Breast epithelium (tissue), 4 donors: Measurements from ENCODE around the gene SDK2. TPM values are rescaled to one million over a fixed set of nuclear protein-coding genes. Genes with fewer than 3 reads are reported as not detected.

Experiments
- DNase-seq, 2 donors: peaks; one replicate each; pipeline ENCODE4 v3.0.0-alpha.2; 2019; ENCODE audit warnings: low spot score in 2 of 2
- H3K27ac ChIP-seq, 2 donors: fragments of 200-600 bp; sonication (generic) in 1 of 2; one replicate each; pipeline ENCODE4 v1.5.1; 2016 to 2019; ENCODE audit warnings: mild to moderate bottlenecking in 1 of 2
- H3K27me3 ChIP-seq, 2 donors: fragments of 200-600 bp; sonication (generic) in 1 of 2; one replicate each; pipeline versions ENCODE4 v1.5.1 to v1.6.0; 2017 to 2019; ENCODE audit warnings: control low read depth in 1 of 2, mild to moderate bottlenecking in 1 of 2
- H3K36me3 ChIP-seq: fragments of 200-600 bp; one replicate; pipeline ENCODE4 v1.5.1; 2019
- H3K4me1 ChIP-seq, 2 donors: fragments of 200-600 bp; sonication (generic); one replicate each; pipeline ENCODE4 v1.5.1; 2016 to 2019; ENCODE audit warnings: control low read depth in 1 of 2
- H3K4me3 ChIP-seq, 3 donors: fragments of 200-600 bp; sonication (generic); 1 replicate in 2 of 3; 2 replicates in 1 of 3; pipeline ENCODE4 v1.5.1; 2016 to 2019; ENCODE audit warnings: mild to moderate bottlenecking in 3 of 3, moderate library complexity in 2 of 3
- H3K9me3 ChIP-seq, 2 donors: fragments of 200-600 bp; sonication (generic) in 1 of 2; one replicate each; pipeline ENCODE4 v1.5.1; 2016 to 2019; ENCODE audit warnings: control low read depth in 1 of 2
- POLR2A ChIP-seq: fragments of 450-650 bp; IDR thresholded peaks from one replicate; pipeline ENCODE4 v1.6.1; 2016; ENCODE audit warnings: antibody characterized with exemption, mild to moderate bottlenecking, moderate library complexity
- POLR2AphosphoS5 ChIP-seq, 3 donors: sonication (generic); formaldehyde crosslinking; IDR thresholded peaks; one replicate each; pipeline ENCODE4 v1.6.1; 2017; ENCODE audit warnings: antibody characterized with exemption in 3 of 3
- intact Hi-C: fragments of 100-400 bp; cut with DNase I; formaldehyde crosslinking; loops from one replicate; pipeline ENCODE4 v1.15.1; 2023; ENCODE audit warnings: low total_unique reads
- total RNA-seq, 3 donors: library from RNA; depleted of rRNA; stranded (reverse); fragments of >200 nt; gene quantifications; one replicate each; pipeline ENCODE4 v1.1.0, GENCODE V29; 2016
- TF ChIP-seq, protein P1 (sequence below), 3 donors: fragments of 450-650 bp; IDR thresholded peaks; one replicate each; pipeline ENCODE4 v1.5.1; 2016 to 2017; ENCODE audit warnings: antibody characterized with exemption in 3 of 3, mild to moderate bottlenecking in 3 of 3, moderate library complexity in 3 of 3

The SDK2 gene
- total RNA-seq, 3 donors from 2014 or later: 0.16 to 2.9 (median 2.6) TPM

DNA sequence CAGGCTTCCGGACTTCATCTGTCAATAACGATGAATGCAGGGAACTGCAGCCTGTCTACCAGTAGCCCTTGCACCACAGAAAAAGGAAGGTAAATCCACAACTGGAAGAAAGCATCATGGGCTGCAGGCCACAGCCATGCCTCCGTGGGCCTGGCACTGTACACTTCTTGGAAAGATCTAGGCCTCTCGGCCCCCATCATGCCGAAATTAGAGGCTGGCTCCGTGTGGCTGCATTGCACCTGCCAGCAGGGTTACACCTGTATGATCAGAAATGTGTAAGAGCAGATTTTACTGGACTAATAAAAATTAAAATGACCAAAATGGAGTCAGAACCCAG is 52.2 kb downstream of the SDK2 start:
- intact Hi-C loops: no loop called here
- TF ChIP-seq, protein P1, sequence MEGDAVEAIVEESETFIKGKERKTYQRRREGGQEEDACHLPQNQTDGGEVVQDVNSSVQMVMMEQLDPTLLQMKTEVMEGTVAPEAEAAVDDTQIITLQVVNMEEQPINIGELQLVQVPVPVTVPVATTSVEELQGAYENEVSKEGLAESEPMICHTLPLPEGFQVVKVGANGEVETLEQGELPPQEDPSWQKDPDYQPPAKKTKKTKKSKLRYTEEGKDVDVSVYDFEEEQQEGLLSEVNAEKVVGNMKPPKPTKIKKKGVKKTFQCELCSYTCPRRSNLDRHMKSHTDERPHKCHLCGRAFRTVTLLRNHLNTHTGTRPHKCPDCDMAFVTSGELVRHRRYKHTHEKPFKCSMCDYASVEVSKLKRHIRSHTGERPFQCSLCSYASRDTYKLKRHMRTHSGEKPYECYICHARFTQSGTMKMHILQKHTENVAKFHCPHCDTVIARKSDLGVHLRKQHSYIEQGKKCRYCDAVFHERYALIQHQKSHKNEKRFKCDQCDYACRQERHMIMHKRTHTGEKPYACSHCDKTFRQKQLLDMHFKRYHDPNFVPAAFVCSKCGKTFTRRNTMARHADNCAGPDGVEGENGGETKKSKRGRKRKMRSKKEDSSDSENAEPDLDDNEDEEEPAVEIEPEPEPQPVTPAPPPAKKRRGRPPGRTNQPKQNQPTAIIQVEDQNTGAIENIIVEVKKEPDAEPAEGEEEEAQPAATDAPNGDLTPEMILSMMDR (IDR thresholded peaks at IDR 0.05): no peak
- no peak for TF ChIP-seq POLR2AphosphoS5 (IDR thresholded peaks at IDR 0.05)
- no peak for TF ChIP-seq POLR2A
- Histone ChIP-seq H3K4me1 (no peaks in the 10 kb centered on the region), H3K27ac (no peak overlapping the region), H3K9me3 (no peaks in the 10 kb centered on the region), H3K4me3 (no peak overlapping the region), H3K27me3 (no peaks in the 10 kb centered on the region), H3K36me3 (no peaks in the 10 kb centered on the region)
- no peak for DNase-seq

DNA sequence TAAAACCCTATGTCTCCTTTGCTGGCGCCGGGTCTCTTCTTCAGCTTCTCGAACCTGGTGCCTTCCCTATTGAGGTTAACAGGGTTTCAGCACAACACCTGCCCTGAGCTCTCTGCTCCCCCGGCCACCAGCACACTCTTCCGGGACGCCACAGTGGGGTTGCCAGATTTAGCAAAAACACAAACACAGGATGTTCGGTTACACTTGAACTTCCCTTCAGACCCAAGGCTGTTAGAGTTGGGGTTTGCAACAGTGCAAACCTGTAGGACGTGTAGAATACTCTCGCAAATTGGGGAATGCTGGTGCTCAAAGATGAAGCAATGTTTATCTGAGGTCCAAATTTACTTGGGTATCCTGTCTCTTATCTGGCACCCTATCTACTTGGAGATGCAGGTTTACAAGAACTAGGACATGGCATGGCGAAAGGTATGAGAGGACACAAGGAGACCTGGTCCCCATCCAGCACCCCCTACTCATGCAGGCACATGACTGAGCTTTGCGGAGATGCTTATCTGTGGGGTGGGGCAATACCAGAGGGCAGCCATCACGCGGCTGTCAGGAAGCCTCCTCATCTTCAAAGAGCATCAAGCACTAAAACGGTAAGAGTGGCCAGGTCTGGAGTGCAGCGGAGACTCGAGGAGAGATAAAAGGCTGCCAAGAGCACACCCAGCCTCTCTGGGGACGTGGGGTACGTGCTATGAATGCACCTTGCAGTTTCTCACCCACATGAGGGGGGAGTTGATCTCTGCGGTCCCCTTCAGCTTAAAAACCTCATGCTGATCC is 52.8 kb downstream of the SDK2 start:
- Histone ChIP-seq H3K4me1 (no peaks in the 10 kb centered on the region), H3K9me3 (no peaks in the 10 kb centered on the region), H3K27ac (no peak overlapping the region), H3K36me3 (no peaks in the 10 kb centered on the region), H3K27me3 (no peaks in the 10 kb centered on the region), H3K4me3 (no peak overlapping the region)
- no peak for DNase-seq
- TF ChIP-seq, protein P1 (IDR thresholded peaks at IDR 0.05): no peak
- TF ChIP-seq POLR2A (no peak), POLR2AphosphoS5 (IDR thresholded peaks at IDR 0.05) (no peak)
- intact Hi-C loops: no loop called here

- Histone ChIP-seq H3K27me3 (no peaks in the 10 kb centered on the region), H3K4me1 (no peaks in the 10 kb centered on the region), H3K9me3 (no peaks in the 10 kb centered on the region), H3K4me3 (no peak overlapping the region), H3K36me3 (no peaks in the 10 kb centered on the region), H3K27ac (no peak overlapping the region)
- no peak for TF ChIP-seq POLR2A
- TF ChIP-seq, protein P1 (IDR thresholded peaks at IDR 0.05): no peak
- no peak for TF ChIP-seq POLR2AphosphoS5 (IDR thresholded peaks at IDR 0.05)
- no peak for DNase-seq
- intact Hi-C loops: no loop called here
Observed at GRCh38 chr17:73589363-73589980, 54.8 kb downstream of the SDK2 start.

DNA sequence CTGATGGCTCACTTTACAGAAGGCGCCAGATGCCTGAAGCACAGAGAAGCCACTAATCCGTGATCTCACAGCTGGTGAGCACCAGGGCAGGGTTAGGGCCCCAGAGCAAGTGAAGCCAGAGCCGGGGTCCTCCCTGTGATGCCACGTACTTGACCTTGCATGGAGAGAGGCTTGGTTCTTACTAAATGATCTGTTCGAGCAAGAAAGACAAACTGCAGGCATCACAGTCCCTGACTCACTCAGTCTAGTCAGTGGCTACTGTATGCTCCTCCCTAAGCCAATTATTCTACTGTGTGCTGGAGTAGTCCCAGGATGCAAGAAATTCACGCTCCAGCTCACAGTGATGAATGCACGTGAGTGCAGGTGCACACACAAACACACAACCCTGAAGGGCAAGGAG is 55.4 kb downstream of the SDK2 start:
- TF ChIP-seq POLR2AphosphoS5 (IDR thresholded peaks at IDR 0.05) (no peak), POLR2A (no peak)
- TF ChIP-seq, protein P1 (IDR thresholded peaks at IDR 0.05): no peak
- DNase-seq: no peak

GRCh38 chr17:73588301-73588846 is 55.9 kb downstream of the SDK2 start:
- Histone ChIP-seq H3K27me3 (no peaks in the 10 kb centered on the region), H3K4me3 (no peak overlapping the region), H3K4me1 (no peaks in the 10 kb centered on the region), H3K36me3 (no peaks in the 10 kb centered on the region), H3K27ac (no peak overlapping the region), H3K9me3 (no peaks in the 10 kb centered on the region)
- intact Hi-C loops: no loop called here
- TF ChIP-seq, protein P1 (IDR thresholded peaks at IDR 0.05): no peak
- TF ChIP-seq POLR2A (no peak), POLR2AphosphoS5 (IDR thresholded peaks at IDR 0.05) (no peak)
- DNase-seq: no peak

More for the DNA sequence above, 55.4 kb downstream of the SDK2 start:
- intact Hi-C loops: no loop called here
- no peaks in the 10 kb centered on the region for H3K4me1 ChIP-seq
- H3K36me3 ChIP-seq: no peaks in the 10 kb centered on the region
- H3K4me3 ChIP-seq: no peak overlapping the region
- no peaks in the 10 kb centered on the region for H3K9me3 ChIP-seq
- H3K27me3 ChIP-seq: no peaks in the 10 kb centered on the region
- no peak overlapping the region for H3K27ac ChIP-seq
